A549 (cell line): Measurements from ENCODE around the gene SLC23A2. TPM values are rescaled to one million over a fixed set of nuclear protein-coding genes. Genes with fewer than 3 reads are reported as not detected.

Source experiments
- ATAC-seq, 2 experiments: fragments of 200-7000 bp in 1 of 2; fragments of >200 bp in 1 of 2; cut with Nextera tagmentation in 1 of 2; cut with Tn5 transposase in 1 of 2; 3 replicates each; pipeline versions ENCODE4 v1.8.0 to v1.9.1; 2018 to 2020; ENCODE audit warnings: mild to moderate bottlenecking in 1 of 2, moderate library complexity in 1 of 2
- CTCF ChIA-PET: fragments of 300-600 bp; sonication (Branson Sonifier 250); formaldehyde crosslinking; extraction: SDS; loops from one replicate; lab custom pipeline; 2021; ENCODE audit warnings: antibody characterized with exemption, inconsistent platforms; lab: Yijun Ruan, JAX
- POLR2A ChIA-PET: fragments of 350-600 bp; formaldehyde crosslinking; extraction: SDS; loops from one replicate; lab custom pipeline; 2021; ENCODE audit warnings: antibody characterized with exemption, inconsistent platforms; lab: Yijun Ruan, JAX
- DNase-seq, 2 experiments: peaks; one replicate each; pipeline versions ENCODE4 v3.0.0 to v3.0.0-alpha.2; 2011 to 2016; ENCODE audit warnings: low read depth in 1 of 2, low spot score in 1 of 2
- FAIRE-seq: peaks from 2 replicates; lab custom pipeline; 2011; peaks lifted over from hg19 to GRCh38; lab: Jason Lieb, UNC
- H3K27ac ChIP-seq, 2 experiments: fragments of >200 bp; sonication (Bioruptor Twin); formaldehyde crosslinking; 3 replicates each; pipeline ENCODE4 v1.5.1; 2016 to 2017
- H3K4me1 ChIP-seq: fragments of >200 bp; sonication (Bioruptor Twin); formaldehyde crosslinking; 3 replicates; pipeline ENCODE4 v1.6.1; 2016
- H3K4me2 ChIP-seq: fragments of >200 bp; sonication (Bioruptor Twin); formaldehyde crosslinking; 3 replicates; pipeline ENCODE4 v1.6.1; 2016
- H3K4me3 ChIP-seq: fragments of >200 bp; sonication (Bioruptor Twin); formaldehyde crosslinking; 3 replicates; pipeline ENCODE4 v1.5.1; 2016
- H3K9me3 ChIP-seq: fragments of >200 bp; sonication (Bioruptor Twin); formaldehyde crosslinking; 3 replicates; pipeline ENCODE4 v1.6.1; 2016
- CBX2 ChIP-seq: fragments of 200-600 bp; sonication (generic); IDR thresholded peaks from 2 replicates; pipeline ENCODE4 v1.6.1; 2016; ENCODE audit warnings: low read depth, mild to moderate bottlenecking, borderline replicate concordance
- CEBPB ChIP-seq, 2 experiments: fragments of >200 bp in 1 of 2; sonication (Bioruptor Twin) in 1 of 2; formaldehyde crosslinking in 1 of 2; IDR thresholded peaks; 2 replicates each; pipeline ENCODE4 v1.6.1; 2012 to 2016
- EHF ChIP-seq: fragments of 250-450 bp; sonication (Bioruptor Pico); IDR thresholded peaks from 2 replicates; pipeline ENCODE4 v1.5.0; 2020; ENCODE audit warnings: mild to moderate bottlenecking
- EHMT2 ChIP-seq: fragments of 200-600 bp; sonication (generic); IDR thresholded peaks from 2 replicates; pipeline ENCODE4 v1.6.1; 2016; ENCODE audit warnings: antibody characterized with exemption, low read depth, mild to moderate bottlenecking, moderate library complexity
- EP300 ChIP-seq, 2 experiments: fragments of >200 bp; sonication (Bioruptor Twin); formaldehyde crosslinking; IDR thresholded peaks; 2 replicates in 1 of 2; 3 replicates in 1 of 2; pipeline ENCODE4 v1.6.1; 2016 to 2017
- ESRRA ChIP-seq: fragments of 150-350 bp; IDR thresholded peaks from 2 replicates; pipeline ENCODE4 v1.6.1; 2014; ENCODE audit warnings: mild to moderate bottlenecking, low read length, borderline replicate concordance
- FOSB ChIP-seq: fragments of 250-450 bp; sonication (Bioruptor Pico); IDR thresholded peaks from 2 replicates; pipeline ENCODE4 v1.5.0; 2020; ENCODE audit warnings: mild to moderate bottlenecking, moderate library complexity
- HEYL ChIP-seq: fragments of 250-450 bp; sonication (Bioruptor Pico); IDR thresholded peaks from 2 replicates; pipeline ENCODE4 v1.8.0; 2021; ENCODE audit warnings: mild to moderate bottlenecking, moderate library complexity
- HOXB5 ChIP-seq: fragments of 250-450 bp; sonication (Bioruptor Pico); IDR thresholded peaks from 2 replicates; pipeline ENCODE4 v1.5.0; 2020; ENCODE audit warnings: mild to moderate bottlenecking, moderate library complexity
- JUN ChIP-seq, 2 experiments: fragments of >200 bp; sonication (Bioruptor Twin); formaldehyde crosslinking; IDR thresholded peaks; 2 replicates in 1 of 2; 3 replicates in 1 of 2; pipeline ENCODE4 v1.6.1; 2016 to 2017
- PHF8 ChIP-seq: fragments of 200-600 bp; sonication (generic); IDR thresholded peaks from 2 replicates; pipeline ENCODE4 v1.6.1; 2016; ENCODE audit warnings: low read depth, mild to moderate bottlenecking, antibody characterized with exemption, moderate library complexity, borderline replicate concordance
- POLR2AphosphoS2 ChIP-seq: conservative IDR thresholded peaks from 2 replicates; pipeline ENCODE4 v1.6.1; 2012; ENCODE audit warnings: low read length, improper control_type of control experiment, inconsistent platforms
- RAD21 ChIP-seq, 2 experiments: fragments of >200 bp in 1 of 2; sonication (Bioruptor Twin) in 1 of 2; formaldehyde crosslinking in 1 of 2; IDR thresholded peaks in 1 of 2; conservative IDR thresholded peaks in 1 of 2; 2 replicates in 1 of 2; 3 replicates in 1 of 2; pipeline ENCODE4 v1.6.1; 2012 to 2018; ENCODE audit warnings: inconsistent platforms in 1 of 2
- RARB ChIP-seq: fragments of 250-450 bp; sonication (Bioruptor Pico); IDR thresholded peaks from 2 replicates; pipeline ENCODE4 v1.8.0; 2021; ENCODE audit warnings: mild to moderate bottlenecking, moderate library complexity
- RNF2 ChIP-seq: fragments of 200-600 bp; sonication (generic); IDR thresholded peaks from 2 replicates; pipeline ENCODE4 v1.6.1; 2016; ENCODE audit warnings: low read depth, mild to moderate bottlenecking, antibody characterized with exemption, moderate library complexity, borderline replicate concordance
- SREBF2 ChIP-seq: fragments of 450-650 bp; IDR thresholded peaks from 2 replicates; pipeline ENCODE4 v1.6.1; 2014; ENCODE audit warnings: mild to moderate bottlenecking, moderate library complexity
- TFCP2L1 ChIP-seq: fragments of 250-450 bp; sonication (Bioruptor Pico); IDR thresholded peaks from 2 replicates; pipeline ENCODE4 v1.5.0; 2021; ENCODE audit warnings: mild to moderate bottlenecking
- TP53 ChIP-seq: fragments of 250-450 bp; sonication (Bioruptor Pico); IDR thresholded peaks from 2 replicates; pipeline ENCODE4 v1.5.0; 2021; ENCODE audit warnings: mild to moderate bottlenecking, moderate library complexity
- ZFP36 ChIP-seq: fragments of 450-650 bp; IDR thresholded peaks from 2 replicates; pipeline ENCODE4 v1.6.1; 2014; ENCODE audit warnings: borderline replicate concordance; ENCODE audit not compliant: partially characterized antibody
- WGBS: methylation state at CpG from one replicate; pipeline ENCODE4 v1.1.6; 2017; ENCODE audit errors: missing lambda C conversion rate; 5-methylcytosine and 5-hydroxymethylcytosine counted together
- polyA plus RNA-seq, 4 experiments: library from polyadenylated mRNA; depleted of rRNA in 3 of 4; stranded (reverse); fragments of >200 nt; fragmentation: RNase III in 1 of 4; extraction: RNeasy Plus Mini Kit Qiagen cat#74134 plus additional on column Dnase treatment in 1 of 4; gene quantifications; 2 replicates in 3 of 4; 3 replicates in 1 of 4; pipeline ENCODE4 v1.2.3, GENCODE V29; 2011 to 2017
- TF ChIP-seq, protein P1 (sequence below): fragments of 250-450 bp; sonication (Bioruptor Pico); IDR thresholded peaks from 2 replicates; pipeline ENCODE4 v1.5.0; 2021; ENCODE audit warnings: mild to moderate bottlenecking, moderate library complexity, borderline replicate concordance
- TF ChIP-seq, protein P2 (sequence below): IDR thresholded peaks from 2 replicates; pipeline ENCODE4 v1.6.1; 2012
- TF ChIP-seq, protein P3 (sequence below): fragments of >200 bp; sonication (Bioruptor Twin); formaldehyde crosslinking; IDR thresholded peaks from 3 replicates; pipeline ENCODE4 v1.6.1; 2016
- TF ChIP-seq, protein P4 (sequence below): IDR thresholded peaks from 2 replicates; pipeline ENCODE4 v1.6.1; 2012; ENCODE audit warnings: low read depth, borderline replicate concordance
- TF ChIP-seq, protein P5 (sequence below): IDR thresholded peaks from 2 replicates; pipeline ENCODE4 v1.6.1; 2012

The SLC23A2 gene
- polyA plus RNA-seq, 2 of the 4 experiments (the other 2 are of a cell fraction), result 13.1 to 47.8 TPM

DNA sequence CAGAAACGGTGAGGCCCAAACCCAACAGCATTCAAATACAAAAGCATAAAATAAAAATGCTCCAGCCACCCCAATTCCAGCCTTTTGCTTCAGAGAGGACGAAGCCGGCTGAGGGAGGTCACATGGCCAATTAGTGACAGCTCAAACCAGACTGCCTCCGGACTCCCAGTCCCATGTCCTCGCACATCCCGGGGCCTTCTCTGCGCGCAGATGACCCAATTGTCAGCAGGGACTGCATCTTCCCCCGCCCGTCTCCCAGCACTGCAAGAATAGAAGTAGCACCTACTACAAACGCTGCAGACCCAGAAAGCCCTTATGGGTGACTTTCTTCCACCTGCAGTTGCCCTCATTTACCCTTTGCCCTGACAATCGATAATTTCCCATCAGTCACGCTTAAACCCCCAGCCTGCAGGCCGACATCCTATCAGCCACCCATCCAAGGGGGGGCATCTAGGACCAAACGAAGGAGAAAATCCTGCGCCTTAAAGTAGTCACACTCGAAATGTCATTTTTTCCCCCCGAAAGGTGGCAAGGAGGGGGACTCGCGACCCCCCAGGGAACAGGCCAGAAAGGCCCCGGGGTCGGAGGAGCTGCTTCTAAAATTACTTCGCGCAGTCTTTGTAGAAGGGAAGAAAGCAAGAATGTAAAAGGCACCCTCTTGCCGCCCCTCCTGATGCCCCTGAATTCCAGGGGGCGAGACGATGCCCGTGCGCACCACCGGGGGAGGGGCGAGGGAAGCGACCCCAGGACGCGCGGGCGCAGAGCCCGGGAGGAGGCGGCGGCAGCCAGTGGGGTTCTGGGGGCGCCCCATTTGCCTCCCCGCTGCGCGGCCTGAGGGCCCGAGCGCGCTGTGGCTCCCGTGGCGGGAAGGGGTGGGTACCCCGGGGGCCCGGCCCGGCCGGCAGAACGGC lies 792 bp downstream of the SLC23A2 start:
- ChIA-PET POLR2A (no interaction called here), CTCF (interaction anchor here (0.9 to 3.0 kb wide), 2 partner anchors 10 to 100 kb away, joined by 3 to 19 read pairs; no protein-coding TSS in a partner anchor)
- WGBS, result 22% methylated on average over 36 of the region's 53 CpGs
- ATAC-seq, result peak; percentile 33 to 60
- H3K4me1 ChIP-seq, result peaks cover 20% of the 10 kb centered on the region
- no peaks in the 10 kb centered on the region for H3K9me3 ChIP-seq
- TF ChIP-seq JUN (IDR thresholded peaks at IDR 0.05), result no peak
- TF ChIP-seq RAD21 (conservative IDR thresholded peaks at IDR 0.05 in 1 of 2, IDR thresholded peaks at IDR 0.05 in 1 of 2), result no peak
- TF ChIP-seq HOXB5 (CRISPR knock-in tag), result no peak
- TF ChIP-seq EP300 (IDR thresholded peaks at IDR 0.05), result no peak
- no peak for TF ChIP-seq TFCP2L1 (CRISPR knock-in tag)
- peak; percentile 85; the same call in 1 of the 2 replicates for TF ChIP-seq RNF2
- TF ChIP-seq CBX2, result no peak
- peak; percentile 40; the same call in 1 of the 2 replicates for TF ChIP-seq PHF8
- H3K4me3 ChIP-seq, result peak overlapping the region; percentile 65
- peak overlapping the region; percentile 77 to 90 for H3K27ac ChIP-seq
- no peak for DNase-seq
- H3K4me2 ChIP-seq, result peak overlapping the region; percentile 93
- FAIRE-seq, result no peak

DNA sequence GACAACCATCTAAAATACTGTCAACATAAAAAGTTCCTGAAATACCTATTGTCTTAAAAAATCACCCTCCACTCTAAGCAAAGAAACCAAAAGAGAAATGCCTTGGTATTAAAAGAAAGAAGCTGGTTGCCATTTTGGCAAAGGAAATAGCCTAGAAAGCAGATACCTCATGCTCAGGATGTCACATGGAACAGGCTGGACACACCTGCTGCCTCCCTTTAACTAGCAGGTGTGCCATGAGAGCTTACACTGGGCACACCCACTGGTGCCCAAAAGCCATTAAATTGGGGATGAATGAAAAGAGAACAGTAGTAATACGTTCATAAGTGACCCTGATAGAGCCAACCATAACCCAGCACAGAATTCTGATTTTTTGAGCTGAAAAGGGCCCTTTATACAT lies 1.5 kb downstream of the SLC23A2 start:
- 82% methylated on average over 1 of the region's 1 CpG for WGBS
- CTCF ChIA-PET, result interaction anchor here (0.9 to 3.0 kb wide), 2 partner anchors 10 to 101 kb away, joined by 3 to 19 read pairs; no protein-coding TSS in a partner anchor
- FAIRE-seq, result no peak

More for the DNA sequence above, 1.5 kb downstream of the SLC23A2 start:
- no peak for ATAC-seq
- Histone ChIP-seq H3K4me3 (peak overlapping the region; percentile 65), H3K4me2 (peak overlapping the region; percentile 93), H3K27ac (peak overlapping the region in 1 of 2 experiments; percentile 90; a peak in 2 of 6 replicates), H3K4me1 (peaks cover 20% of the 10 kb centered on the region), H3K9me3 (no peaks in the 10 kb centered on the region)
- DNase-seq, result no peak
- POLR2A ChIA-PET, result no interaction called here
- TF ChIP-seq CEBPB (IDR thresholded peaks at IDR 0.05), result no peak
- TF ChIP-seq EP300 (IDR thresholded peaks at IDR 0.05), result no peak
- no peak for TF ChIP-seq ZFP36
- TF ChIP-seq, protein P1, sequence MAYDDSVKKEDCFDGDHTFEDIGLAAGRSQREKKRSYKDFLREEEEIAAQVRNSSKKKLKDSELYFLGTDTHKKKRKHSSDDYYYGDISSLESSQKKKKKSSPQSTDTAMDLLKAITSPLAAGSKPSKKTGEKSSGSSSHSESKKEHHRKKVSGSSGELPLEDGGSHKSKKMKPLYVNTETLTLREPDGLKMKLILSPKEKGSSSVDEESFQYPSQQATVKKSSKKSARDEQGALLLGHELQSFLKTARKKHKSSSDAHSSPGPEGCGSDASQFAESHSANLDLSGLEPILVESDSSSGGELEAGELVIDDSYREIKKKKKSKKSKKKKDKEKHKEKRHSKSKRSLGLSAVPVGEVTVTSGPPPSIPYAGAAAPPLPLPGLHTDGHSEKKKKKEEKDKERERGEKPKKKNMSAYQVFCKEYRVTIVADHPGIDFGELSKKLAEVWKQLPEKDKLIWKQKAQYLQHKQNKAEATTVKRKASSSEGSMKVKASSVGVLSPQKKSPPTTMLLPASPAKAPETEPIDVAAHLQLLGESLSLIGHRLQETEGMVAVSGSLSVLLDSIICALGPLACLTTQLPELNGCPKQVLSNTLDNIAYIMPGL, result no peak
- TF ChIP-seq, protein P2, sequence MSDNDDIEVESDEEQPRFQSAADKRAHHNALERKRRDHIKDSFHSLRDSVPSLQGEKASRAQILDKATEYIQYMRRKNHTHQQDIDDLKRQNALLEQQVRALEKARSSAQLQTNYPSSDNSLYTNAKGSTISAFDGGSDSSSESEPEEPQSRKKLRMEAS, result no peak
- TF ChIP-seq POLR2AphosphoS2, result no peak
- TF ChIP-seq, protein P3, sequence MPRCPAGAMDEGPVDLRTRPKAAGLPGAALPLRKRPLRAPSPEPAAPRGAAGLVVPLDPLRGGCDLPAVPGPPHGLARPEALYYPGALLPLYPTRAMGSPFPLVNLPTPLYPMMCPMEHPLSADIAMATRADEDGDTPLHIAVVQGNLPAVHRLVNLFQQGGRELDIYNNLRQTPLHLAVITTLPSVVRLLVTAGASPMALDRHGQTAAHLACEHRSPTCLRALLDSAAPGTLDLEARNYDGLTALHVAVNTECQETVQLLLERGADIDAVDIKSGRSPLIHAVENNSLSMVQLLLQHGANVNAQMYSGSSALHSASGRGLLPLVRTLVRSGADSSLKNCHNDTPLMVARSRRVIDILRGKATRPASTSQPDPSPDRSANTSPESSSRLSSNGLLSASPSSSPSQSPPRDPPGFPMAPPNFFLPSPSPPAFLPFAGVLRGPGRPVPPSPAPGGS, result no peak
- TF ChIP-seq, protein P4, sequence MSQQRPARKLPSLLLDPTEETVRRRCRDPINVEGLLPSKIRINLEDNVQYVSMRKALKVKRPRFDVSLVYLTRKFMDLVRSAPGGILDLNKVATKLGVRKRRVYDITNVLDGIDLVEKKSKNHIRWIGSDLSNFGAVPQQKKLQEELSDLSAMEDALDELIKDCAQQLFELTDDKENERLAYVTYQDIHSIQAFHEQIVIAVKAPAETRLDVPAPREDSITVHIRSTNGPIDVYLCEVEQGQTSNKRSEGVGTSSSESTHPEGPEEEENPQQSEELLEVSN, result no peak
- no peak for TF ChIP-seq FOSB (CRISPR knock-in tag)
- TF ChIP-seq TFCP2L1 (CRISPR knock-in tag), result no peak
- TF ChIP-seq HEYL (CRISPR knock-in tag), result no peak
- TF ChIP-seq EHMT2, result no peak
- no peak for TF ChIP-seq RARB
- TF ChIP-seq EHF (CRISPR knock-in tag), result no peak
- TF ChIP-seq JUN (IDR thresholded peaks at IDR 0.05), result no peak
- TF ChIP-seq, protein P5, sequence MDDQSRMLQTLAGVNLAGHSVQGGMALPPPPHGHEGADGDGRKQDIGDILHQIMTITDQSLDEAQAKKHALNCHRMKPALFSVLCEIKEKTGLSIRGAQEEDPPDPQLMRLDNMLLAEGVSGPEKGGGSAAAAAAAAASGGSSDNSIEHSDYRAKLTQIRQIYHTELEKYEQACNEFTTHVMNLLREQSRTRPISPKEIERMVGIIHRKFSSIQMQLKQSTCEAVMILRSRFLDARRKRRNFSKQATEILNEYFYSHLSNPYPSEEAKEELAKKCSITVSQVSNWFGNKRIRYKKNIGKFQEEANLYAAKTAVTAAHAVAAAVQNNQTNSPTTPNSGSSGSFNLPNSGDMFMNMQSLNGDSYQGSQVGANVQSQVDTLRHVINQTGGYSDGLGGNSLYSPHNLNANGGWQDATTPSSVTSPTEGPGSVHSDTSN, result no peak
- TF ChIP-seq TP53, result no peak
- no peak for TF ChIP-seq SREBF2
- no peak for TF ChIP-seq ESRRA
- TF ChIP-seq, all 56 proteins: peak for 0
